ENCODE data around the gene E2F8.

E2F8 gene

DNA sequence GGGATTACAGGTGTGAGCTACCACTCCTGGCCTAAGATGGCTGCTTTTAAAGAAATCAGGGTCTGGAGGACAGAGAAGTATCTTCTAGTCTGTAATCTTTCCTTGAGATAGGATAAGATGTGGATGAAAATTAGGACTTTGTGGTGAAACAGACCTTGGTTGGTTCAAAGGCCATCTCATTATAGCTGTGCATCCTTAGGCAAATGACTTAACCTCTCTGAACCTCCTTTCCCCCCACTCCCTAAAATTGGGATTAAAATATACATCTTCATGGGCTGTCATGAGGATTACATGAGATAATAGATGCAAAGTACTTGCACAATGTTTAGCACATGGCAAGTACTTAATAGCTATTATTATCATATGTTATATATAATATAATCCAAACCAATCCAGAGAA lies 10.8 kb upstream of the E2F8 start:
- no peak for DNase-seq

GRCh38 chr11:19246816-19247215 lies 6.1 kb upstream of the E2F8 start:
- DNase-seq = no peak

DNA sequence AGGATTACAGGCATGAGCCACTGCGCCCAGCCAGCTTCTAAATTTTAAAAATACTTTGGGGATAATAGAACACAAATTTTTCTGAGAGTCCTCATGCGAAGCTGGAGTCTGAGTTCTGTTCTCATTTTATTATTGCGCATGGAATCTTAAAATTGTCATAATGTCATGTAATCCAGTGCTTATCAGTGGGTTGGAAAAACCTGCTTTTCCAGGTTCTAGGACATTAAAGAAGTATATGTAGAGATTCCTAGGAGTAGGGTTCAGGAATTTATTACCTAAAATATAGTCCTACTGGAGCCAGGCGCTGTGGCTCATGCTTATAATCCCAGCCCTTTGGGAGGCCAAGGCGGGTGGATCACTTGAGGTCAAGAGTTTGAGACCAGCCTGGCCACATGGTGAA lies 4.6 kb upstream of the E2F8 start:
- no peak for DNase-seq

DNA sequence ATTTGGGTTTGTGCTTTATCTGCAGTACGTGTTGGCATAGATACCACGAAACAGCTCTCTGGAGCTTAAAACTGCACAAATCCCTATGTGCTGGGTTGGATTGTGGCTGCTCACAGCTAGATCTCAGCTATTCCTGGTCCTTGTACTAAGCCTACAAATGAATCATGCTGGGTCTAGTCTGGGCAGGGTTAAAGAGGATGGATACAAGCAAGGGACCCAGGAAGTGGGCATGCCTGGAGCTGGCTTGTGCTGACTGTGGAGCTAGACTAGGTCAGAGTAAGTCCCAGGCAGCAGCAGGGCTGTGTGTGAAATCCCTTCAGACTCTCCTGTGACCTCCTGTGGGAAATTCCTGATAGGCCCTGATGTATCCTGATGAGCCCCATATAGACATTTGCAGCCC lies 3.9 kb upstream of the E2F8 start:
- DNase-seq = no peak

- no peak for DNase-seq
Observed at GRCh38 chr11:19244084-19244483, 3.3 kb upstream of the E2F8 start.

- no peak for DNase-seq
Observed at GRCh38 chr11:19243613-19244012, 2.9 kb upstream of the E2F8 start.

DNA sequence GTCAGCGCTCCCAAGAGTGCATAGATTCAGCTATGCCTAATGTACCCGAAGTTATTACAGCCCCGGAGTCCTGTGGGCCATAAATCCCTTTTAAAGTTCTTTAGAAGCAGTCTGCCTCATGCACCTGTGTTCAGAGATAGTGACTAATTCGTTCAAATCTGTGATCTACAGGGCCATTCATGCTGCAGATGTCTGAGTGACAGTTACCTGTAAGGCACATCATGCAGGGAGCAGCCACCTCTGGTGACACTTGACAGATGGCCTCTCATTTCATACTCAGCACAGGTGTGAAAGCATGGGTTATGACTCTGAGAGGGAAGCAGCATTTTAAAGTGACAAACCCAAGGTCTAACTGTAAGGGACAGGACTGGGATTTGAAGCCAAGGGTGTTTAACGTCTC lies 2.4 kb upstream of the E2F8 start:
- no peak for DNase-seq

DNA sequence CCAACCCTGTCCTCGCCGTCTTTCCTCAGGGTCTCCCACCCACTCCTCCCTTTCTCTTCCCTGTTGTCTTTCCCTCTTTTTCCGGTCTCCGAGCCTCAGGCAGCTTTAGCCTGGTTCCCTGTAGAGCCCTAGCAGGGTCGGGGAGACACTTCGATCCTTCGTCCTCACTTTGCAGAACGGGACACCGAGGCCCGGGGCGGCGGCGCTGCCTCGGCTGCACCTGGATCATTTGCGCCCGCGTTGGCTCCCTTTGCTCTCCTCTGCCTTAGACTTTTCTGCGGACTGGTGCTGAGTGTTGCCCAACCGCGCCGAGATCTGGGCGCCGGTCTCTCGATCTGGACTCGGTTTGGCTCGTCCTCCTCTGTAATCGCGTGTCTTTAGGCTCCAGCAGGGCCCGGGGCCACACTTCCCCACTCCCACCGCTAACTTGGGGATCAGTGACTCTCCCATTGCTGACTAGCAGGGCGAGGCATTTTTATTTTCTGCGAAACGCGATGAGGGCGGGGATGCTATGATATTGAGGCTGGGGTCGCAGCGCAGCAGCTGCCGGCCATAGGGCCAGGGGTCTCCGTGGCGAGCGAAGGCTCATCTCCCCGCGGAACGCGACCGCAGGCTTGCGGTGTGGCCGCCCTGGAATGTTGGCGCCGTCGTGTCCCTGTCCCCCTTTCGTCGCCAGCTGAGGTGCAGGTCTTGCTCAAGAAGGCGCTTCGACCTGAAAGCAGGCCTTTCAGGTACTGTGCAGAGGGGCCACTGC lies 1.6 kb upstream of the E2F8 start:
- no peak for DNase-seq

DNA sequence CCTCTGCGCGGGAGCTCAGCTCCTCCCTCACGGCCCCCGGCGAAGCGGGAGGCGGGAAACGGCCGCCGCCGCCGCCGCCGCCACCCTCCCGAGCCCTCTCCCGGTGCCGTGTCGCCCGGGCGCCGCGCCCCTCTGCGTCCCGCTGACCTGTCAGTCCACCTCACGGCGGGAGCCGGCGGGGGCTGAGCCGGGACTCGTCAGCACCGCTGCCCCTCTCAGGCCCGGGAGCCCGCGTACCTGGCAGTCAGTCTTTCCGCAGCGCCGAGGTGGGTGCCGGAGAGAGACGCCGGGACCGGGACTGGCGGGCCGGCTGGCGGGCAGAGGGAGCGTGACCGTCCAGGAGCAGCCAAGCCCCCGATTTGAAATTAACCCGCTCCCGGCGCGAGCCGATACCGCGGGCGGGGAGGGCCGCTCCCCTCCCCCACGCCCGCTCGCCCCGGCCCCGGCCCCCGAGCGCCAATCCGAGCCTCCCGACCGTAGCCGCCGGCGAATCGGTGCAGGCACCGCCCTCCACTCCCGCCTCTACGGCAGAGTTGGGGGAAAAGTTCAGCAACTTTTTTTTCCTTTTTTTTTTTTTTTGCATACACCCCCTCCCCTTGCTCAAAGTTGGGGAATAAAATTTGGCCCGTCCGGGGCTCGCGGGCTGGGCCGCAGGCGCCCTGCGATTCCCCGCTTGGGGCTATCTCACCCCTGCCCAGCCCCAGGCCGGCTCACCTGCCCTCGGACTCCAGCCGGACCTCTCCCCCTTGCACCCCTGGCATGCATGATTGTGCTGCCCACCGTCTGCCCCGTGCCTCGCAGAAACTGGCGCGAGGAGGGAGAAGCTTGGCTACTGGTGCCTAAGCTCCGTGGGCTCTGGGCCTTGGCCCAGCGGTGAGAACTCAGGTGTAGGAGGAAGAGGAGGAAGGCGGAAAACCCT lies 774 bp upstream of the E2F8 start:
- peak; percentile 3 for DNase-seq

DNA sequence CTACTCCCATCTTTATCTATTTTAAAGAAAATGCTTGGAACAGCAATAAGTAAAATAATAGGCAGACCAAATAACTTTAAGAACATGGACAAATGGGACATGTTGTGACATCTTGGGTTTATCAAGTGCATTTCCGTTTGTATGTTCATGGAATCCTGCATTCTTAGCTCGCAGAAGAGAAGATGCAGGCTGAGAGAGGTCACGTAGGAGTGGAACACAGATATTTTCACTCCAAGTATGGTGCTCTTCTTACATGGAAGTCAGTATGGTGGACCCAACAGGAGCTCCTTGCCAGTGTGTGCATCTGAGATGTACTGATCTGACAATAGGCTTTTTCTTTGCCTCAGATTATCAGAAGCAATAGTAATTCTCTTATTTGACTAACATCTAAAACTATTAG lies 1.7 kb downstream of the E2F8 start:
- DNase-seq = no peak

GRCh38 chr11:19237813-19238212 lies 2.9 kb downstream of the E2F8 start:
- no peak for DNase-seq

DNA sequence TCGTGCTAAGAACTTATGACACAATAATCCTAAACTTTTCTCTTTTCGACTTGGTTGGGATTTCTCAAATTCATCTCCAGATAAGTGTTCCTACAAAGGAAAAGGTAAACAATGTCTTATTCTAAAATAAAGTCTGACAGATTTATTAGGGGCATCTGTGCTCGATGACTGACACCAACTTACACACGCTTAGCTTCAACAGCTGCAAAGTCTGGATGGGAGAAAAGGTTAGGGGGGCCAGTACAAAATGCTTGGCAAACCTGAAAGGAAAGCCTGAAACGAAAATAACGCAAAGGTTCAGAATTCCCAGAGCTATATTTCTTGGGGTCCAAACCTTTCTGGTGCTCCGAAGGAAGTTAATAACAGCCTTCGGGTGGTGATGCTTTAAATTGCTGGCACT lies 3.4 kb downstream of the E2F8 start:
- DNase-seq = no peak

GRCh38 chr11:19234231-19234817 lies 6.4 kb downstream of the E2F8 start:
- no peak for DNase-seq

DNA sequence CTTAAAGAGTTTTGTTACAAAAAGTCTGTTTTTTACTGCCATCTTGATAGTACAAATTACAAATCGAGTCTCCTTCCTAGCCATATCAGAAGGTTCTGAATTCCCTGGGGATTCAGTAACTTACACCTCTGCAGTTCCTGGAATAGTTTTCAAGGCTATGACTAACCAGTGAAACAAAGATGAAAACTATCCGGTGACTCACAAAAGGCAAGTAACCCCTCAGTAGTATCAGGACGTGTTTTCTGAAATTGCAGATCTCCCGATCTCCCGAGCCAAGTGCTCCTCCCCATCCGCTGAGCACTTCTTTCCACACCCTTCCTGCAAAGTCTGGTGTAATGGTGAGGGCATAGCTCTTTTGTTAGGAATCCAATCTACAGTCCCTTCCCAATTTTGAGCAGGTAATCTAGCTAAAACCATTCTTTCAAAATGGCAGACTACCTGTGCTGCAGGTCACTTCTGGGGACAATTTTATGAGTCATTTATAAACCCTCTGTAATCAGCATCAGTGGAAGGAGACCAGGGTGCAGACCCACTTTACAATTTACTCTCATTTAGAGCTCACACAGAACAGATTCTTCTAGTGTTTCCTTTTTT lies 7.7 kb downstream of the E2F8 start:
- DNase-seq = no peak

DNA sequence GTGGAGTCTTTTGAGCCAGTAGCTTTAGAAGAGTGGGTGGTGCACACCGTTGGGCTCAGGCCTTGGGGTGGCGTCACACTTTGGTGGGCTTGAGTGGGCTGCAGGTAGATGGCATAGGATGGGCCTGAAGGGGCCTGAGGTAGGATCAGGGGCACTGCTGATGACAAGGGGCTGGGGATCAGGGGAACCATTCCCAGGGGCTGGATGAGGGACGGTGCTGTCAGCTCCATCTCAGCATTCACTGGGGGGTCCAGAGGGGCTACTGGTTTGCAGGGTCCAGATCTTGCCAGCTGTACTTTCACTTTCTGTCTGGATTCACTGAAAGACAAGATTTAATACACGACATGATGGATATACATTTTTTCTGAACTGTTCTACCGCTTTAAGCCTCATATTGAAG lies 11.1 kb downstream of the E2F8 start:
- no peak for DNase-seq

DNA sequence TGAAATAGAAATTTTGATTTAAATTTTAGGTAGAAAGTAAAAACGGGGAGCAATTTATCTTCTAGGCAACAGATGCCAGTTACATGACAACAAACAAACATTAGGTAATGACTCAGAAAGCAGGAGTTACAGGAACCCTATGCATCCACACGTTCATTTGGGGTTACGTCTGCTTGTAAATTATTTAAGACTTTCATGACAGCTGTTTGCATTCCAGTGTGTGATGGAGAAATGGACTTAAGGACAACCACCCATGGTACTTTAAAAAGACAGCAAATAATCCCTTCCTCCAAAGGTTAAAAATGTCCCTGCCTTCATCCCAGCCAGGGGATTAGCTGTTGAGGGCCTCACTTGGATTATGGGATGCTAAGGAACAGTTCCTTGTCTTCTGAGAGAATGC lies 11.8 kb downstream of the E2F8 start:
- DNase-seq = no peak

DNA sequence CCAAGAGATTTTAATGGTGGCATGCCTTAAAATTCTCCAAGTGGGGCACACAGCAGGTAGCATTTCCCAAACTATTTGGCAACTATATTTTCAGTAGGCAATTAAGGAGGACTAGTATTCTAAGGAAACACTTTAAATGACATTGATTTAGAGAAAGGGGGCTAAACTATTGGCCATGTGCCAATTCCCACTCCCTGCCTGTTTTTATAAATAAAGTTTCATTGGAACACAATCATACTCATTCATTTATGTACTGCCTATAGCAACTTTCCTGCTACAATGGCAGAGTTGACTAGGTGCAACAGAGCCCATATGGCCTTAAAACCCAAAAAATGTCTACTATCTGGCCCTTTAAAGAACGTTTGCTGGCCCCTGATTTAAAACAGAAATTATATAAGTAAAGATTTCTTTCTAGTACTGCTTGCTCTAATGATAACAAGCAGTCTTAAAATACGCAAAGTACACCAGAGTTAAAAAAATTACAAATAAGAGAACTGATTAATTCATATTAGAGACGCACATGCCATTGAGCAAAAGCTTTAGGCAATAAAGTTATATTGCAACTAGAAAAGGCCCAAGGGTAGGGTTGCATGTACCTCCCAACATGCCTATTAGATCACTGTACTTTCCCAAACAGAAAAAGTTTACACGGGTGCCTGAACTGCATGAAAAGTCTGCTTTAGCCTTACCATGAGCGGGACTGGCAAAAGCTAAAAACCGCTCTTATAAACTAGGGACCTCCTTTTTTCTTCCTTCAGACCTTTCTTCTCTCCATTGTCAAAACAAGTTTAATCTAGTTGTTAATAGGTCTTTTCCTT lies 14.2 kb downstream of the E2F8 start:
- DNase-seq = no peak

DNA sequence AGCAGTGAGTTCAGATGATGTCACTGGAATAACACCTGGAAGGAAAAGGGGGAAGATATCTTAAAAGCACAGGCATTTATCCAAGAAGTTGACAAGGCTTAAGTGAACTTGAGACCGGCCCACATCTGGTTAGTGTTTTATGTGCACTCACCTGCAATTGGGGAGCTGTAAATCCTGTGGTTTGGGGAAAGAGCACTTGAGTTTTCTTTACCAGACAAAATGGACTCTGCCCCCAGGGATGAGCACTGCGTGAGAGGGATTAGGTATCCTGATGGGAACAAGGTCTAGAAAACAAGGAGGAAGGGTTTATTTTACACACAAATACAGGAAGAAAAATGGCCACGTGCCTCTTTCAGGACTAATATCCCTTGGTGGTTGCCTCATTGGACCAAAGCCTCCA lies 15.2 kb downstream of the E2F8 start:
- DNase-seq = no peak

- DNase-seq = no peak
Observed at GRCh38 chr11:19225123-19225522, 15.6 kb downstream of the E2F8 start.

DNA sequence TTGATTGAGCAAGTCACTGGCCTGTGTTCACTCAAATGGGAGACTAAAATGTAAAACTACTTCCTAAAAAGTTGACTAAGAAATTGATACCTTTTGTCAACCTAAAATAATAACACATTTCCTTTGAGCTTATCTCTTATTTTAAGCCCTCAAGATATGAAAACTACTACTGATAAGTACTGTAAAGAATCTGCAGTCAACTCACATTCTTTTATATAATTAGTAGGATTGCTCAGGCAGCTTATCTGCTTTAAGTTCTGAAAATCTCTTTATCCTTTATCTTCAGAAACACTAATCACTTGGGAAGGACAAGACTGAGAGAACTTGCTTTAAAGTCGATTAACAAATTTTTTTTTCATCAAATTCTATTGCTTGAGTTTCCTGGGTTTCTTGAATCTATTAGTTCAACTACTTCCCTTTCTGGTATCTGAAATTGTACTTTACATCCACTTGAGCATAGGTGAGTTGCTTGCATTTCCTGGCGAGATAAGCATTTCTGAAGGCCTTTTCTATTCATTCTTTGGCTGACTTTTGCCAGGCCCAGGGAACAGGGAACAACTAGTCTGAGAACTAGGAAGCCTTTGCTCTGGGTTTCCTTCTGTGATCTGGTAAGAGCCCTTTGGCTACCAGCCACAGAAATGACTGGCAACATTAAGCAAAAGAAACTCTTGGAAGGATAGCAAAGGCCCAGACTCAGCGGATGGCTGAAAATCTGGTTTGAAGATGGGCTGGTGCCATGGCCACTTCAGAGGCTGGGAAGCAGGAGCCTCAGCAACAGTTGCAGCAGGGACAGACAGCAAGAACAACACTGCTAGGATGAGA lies 19.6 kb downstream of the E2F8 start:
- DNase-seq = no peak

DNA sequence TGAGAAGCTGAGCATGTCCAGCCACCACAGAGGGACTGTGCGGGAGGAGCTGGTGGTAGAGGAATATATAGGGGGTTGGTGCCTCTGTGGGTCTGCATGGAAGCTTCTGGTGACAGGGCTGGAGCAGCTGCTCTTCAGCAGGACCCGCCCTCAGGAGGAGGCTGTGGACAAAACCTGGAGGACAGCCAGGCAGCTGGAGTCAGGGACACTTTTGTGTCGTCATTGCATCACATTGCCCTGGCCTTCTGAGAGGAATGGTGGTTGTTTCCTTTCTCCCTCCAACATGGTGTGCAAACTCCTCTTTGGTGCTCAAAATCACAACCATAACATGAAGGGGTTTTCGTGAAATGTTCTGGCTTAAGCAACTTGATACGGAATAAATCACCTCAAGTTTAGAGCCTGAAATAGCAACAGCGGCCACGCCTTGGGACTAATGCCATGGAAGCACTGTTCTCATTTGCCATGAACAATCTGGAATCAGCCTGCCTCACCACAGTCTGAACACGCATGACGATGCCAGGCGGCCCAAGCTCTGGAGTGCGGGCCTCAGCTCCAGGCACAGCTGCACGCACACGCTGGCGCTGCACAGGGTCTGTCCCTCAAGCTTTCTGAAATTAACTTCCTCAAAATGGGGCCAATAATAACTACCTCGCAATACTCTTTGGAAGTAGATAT lies 21.8 kb downstream of the E2F8 start:
- DNase-seq = no peak
